SU-DHL-6 (cell line): ENCODE results near the gene SMIM5.

Experiments
- H2AFZ ChIP-seq: fragments of 200-600 bp; sonication (generic); 2 replicates; pipeline ENCODE4 v1.6.1; 2014; ENCODE audit warnings: low read depth, mild to moderate bottlenecking, moderate library complexity, mixed read lengths, antibody characterized with exemption, low read length; ENCODE audit not compliant: severe bottlenecking
- H3F3A ChIP-seq: fragments of 200-600 bp; shearing (Covaris generic); 2 replicates; pipeline ENCODE4 v1.6.0; 2016; ENCODE audit warnings: antibody characterized with exemption, mild to moderate bottlenecking; ENCODE audit not compliant: insufficient read depth
- H3K27ac ChIP-seq: fragments of 200-600 bp; sonication (generic); 2 replicates; pipeline ENCODE4 v1.5.1; 2016; ENCODE audit warnings: low read depth, mild to moderate bottlenecking, low read length, moderate library complexity, mixed read lengths
- H3K27me3 ChIP-seq: fragments of 200-600 bp; sonication (generic), shearing (Covaris generic); 2 replicates; pipeline ENCODE4 v1.6.0; 2014; ENCODE audit warnings: mild to moderate bottlenecking, low read length
- H3K36me3 ChIP-seq: fragments of 200-600 bp; sonication (generic); 2 replicates; pipeline ENCODE4 v1.6.1; 2014; ENCODE audit warnings: mild to moderate bottlenecking, low read length, mixed read lengths
- H3K4me2 ChIP-seq: fragments of 300-600, 200-600 bp; shearing (Covaris generic), sonication (generic); 2 replicates; pipeline ENCODE4 v1.6.0; 2014; ENCODE audit warnings: low read length, low read depth, mild to moderate bottlenecking; ENCODE audit not compliant: poor library complexity, severe bottlenecking
- H3K4me3 ChIP-seq: fragments of 200-600 bp; sonication (generic); 2 replicates; pipeline ENCODE4 v1.5.1; 2014; ENCODE audit warnings: antibody characterized with exemption, low read length, mild to moderate bottlenecking, mixed read lengths; ENCODE audit not compliant: insufficient read depth, poor library complexity, severe bottlenecking
- H3K79me2 ChIP-seq: fragments of 200-600 bp; sonication (generic); 2 replicates; pipeline ENCODE4 v1.6.1; 2014; ENCODE audit warnings: mild to moderate bottlenecking, low read length, moderate library complexity; ENCODE audit not compliant: insufficient read depth
- H3K9ac ChIP-seq: fragments of 200-600 bp; sonication (generic); 2 replicates; pipeline ENCODE4 v1.7.0; 2014; ENCODE audit warnings: mild to moderate bottlenecking, low read length
- H3K9me2 ChIP-seq: fragments of 200-600 bp; sonication (generic); replicated peaks from 2 replicates; pipeline ENCODE4 v1.6.1; 2014; ENCODE audit warnings: low read length; ENCODE audit not compliant: insufficient read depth
- H3K9me3 ChIP-seq: fragments of 200-600 bp; sonication (generic); 2 replicates; pipeline ENCODE4 v1.6.1; 2014; ENCODE audit warnings: low read length, mixed read lengths; ENCODE audit not compliant: insufficient read depth
- H4K20me1 ChIP-seq: fragments of 200-600 bp; sonication (generic); 2 replicates; pipeline ENCODE4 v1.6.1; 2014; ENCODE audit warnings: low read depth, mild to moderate bottlenecking, antibody characterized with exemption, low read length, moderate library complexity, mixed read lengths
- EZH2phosphoT487 ChIP-seq: fragments of 200-600 bp; sonication (generic), shearing (Covaris generic); conservative IDR thresholded peaks from 2 replicates; pipeline ENCODE4 v1.6.1; 2018; ENCODE audit warnings: mild to moderate bottlenecking, antibody characterized with exemption, low read length, moderate library complexity, mixed read lengths
- TF ChIP-seq, protein P1 (sequence below): fragments of 200-600 bp; sonication (generic); IDR thresholded peaks from one replicate; pipeline ENCODE4 v1.5.1; 2017; ENCODE audit warnings: antibody characterized with exemption, mild to moderate bottlenecking, low read length, moderate library complexity; ENCODE audit not compliant: insufficient read depth, poor library complexity, severe bottlenecking

Gene SMIM5

DNA sequence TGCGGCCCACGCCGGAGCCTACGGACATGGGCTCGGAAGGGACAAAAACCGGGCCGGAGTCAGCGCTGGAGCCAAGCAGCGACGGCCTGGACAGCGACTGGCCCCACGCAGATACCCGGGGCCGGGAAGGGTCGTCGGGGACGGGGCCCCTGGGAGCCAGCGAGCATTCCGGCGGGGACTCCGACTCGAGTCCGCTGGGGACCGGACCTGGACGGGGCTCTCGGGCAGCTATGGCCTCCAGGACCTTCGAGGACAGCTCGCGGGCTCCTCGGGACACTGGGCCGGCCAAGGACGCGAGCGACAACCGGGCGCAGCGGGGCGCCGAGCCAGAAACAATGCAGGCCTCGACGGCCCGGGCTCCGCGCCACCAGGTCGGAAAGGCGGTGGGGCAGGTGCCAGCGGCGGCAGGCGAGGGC is 44.6 kb upstream of the SMIM5 start:
- Histone ChIP-seq H3K36me3 (no peaks in the 10 kb centered on the region), H3K9me2 (no peaks in the 10 kb centered on the region), H3K79me2 (no peaks in the 10 kb centered on the region), H3K27ac (no peak overlapping the region), H3K9me3 (no peaks in the 10 kb centered on the region), H3F3A (0 out of 2 replicates have a peak, but pooled peaks cover 6% of the 10 kb centered on the region), H3K9ac (peak overlapping the region; percentile 28; the same call in 1 of the 2 replicates), H3K4me2 (peak overlapping the region; percentile 53), H4K20me1 (no peaks in the 10 kb centered on the region), H2AFZ (no peak overlapping the region), H3K27me3 (no peaks in the 10 kb centered on the region), H3K4me3 (peak overlapping the region; percentile 10)
- TF ChIP-seq EZH2phosphoT487, result no peak
- TF ChIP-seq, protein P1, sequence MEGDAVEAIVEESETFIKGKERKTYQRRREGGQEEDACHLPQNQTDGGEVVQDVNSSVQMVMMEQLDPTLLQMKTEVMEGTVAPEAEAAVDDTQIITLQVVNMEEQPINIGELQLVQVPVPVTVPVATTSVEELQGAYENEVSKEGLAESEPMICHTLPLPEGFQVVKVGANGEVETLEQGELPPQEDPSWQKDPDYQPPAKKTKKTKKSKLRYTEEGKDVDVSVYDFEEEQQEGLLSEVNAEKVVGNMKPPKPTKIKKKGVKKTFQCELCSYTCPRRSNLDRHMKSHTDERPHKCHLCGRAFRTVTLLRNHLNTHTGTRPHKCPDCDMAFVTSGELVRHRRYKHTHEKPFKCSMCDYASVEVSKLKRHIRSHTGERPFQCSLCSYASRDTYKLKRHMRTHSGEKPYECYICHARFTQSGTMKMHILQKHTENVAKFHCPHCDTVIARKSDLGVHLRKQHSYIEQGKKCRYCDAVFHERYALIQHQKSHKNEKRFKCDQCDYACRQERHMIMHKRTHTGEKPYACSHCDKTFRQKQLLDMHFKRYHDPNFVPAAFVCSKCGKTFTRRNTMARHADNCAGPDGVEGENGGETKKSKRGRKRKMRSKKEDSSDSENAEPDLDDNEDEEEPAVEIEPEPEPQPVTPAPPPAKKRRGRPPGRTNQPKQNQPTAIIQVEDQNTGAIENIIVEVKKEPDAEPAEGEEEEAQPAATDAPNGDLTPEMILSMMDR, result no peak

DNA sequence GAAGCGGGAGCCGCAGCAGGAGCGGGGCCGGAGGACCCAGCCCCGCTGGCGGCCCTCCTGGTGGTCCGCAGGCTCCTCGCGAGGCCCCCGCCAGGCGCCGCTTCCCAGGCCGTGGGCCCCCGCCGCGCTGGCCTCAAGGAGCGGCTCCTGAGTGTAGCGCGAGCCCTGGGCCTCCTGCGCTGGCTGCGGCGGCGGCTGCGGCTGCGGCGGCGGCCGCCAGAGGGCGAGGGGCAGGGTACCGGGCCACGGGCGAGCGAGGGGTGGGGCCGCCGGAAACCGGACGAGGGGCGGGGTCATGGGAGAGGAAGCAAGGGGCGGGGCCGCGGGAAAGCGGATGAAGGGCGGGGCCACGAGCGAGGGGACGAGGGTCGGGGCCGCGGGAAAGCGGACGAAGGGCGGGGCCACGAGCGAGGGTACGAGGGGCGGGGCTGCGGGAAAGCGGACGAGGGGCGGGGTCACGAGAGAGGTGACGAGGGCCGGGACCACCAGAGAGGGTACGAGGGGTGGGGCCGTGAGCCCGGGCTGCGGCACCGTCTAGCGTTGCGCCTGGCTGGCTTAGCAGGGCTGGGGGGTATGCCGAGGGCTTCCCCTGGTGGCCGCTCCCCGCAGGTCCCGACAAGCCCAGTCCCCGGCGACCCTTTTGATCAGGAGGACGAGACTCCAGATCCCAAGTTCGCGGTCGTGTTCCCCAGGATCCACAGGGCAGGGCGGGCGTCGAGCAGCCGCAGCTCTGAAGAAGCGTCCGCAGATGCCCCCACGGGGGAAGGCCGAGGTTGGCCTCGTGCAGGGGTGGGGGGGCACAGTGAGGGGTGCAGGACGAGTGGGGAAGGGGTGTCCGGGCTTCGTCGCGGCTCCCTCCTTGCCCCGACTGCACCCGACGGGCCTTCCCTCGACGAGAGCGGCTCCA is 44.0 kb upstream of the SMIM5 start:
- Histone ChIP-seq H3K4me2 (peak overlapping the region; percentile 53), H3K9ac (peak overlapping the region; percentile 53), H4K20me1 (no peaks in the 10 kb centered on the region), H3F3A (0 out of 2 replicates have a peak, but pooled peaks cover 6% of the 10 kb centered on the region), H3K9me3 (no peaks in the 10 kb centered on the region), H3K4me3 (peak overlapping the region; percentile 46), H3K27me3 (no peaks in the 10 kb centered on the region), H2AFZ (peak overlapping the region; percentile 46), H3K79me2 (no peaks in the 10 kb centered on the region), H3K27ac (no peak overlapping the region), H3K36me3 (no peaks in the 10 kb centered on the region), H3K9me2 (no peaks in the 10 kb centered on the region)
- no peak for TF ChIP-seq EZH2phosphoT487
- TF ChIP-seq, protein P1, result peak; percentile 58

DNA sequence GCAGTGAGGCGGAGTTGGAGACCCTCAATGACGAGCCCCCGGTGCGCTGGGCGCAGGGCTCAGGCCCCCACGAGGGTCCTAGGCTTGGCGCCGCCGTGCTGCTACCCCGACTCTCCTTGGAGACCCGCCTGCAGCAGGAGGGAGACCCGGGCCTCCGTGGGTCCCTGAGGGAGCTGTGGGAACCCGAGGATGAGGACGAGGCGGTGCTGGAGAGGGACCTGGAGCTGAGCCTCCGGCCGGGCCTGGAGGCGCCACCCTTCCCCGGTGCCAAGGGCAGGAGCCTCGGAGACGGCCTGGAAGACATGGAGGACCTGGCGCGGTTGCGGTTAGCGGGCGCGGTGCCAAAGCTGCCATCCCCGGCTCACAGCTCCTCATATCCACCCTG is 43.3 kb upstream of the SMIM5 start:
- no peaks in the 10 kb centered on the region for H3K79me2 ChIP-seq
- peak overlapping the region; percentile 46 for H3K4me3 ChIP-seq
- H4K20me1 ChIP-seq, result no peaks in the 10 kb centered on the region
- H2AFZ ChIP-seq, result peak overlapping the region; percentile 46
- H3K9me2 ChIP-seq, result no peaks in the 10 kb centered on the region
- H3F3A ChIP-seq, result 0 out of 2 replicates have a peak, but pooled peaks cover 6% of the 10 kb centered on the region
- TF ChIP-seq EZH2phosphoT487, result no peak
- TF ChIP-seq, protein P1, result no peak
- H3K36me3 ChIP-seq, result no peaks in the 10 kb centered on the region
- H3K9me3 ChIP-seq, result no peaks in the 10 kb centered on the region
- H3K27ac ChIP-seq, result no peak overlapping the region
- H3K4me2 ChIP-seq, result peak overlapping the region; percentile 53
- H3K9ac ChIP-seq, result peak overlapping the region; percentile 53
- H3K27me3 ChIP-seq, result no peaks in the 10 kb centered on the region
